ENCODE data around the gene FBLN1.

- TF ChIP-seq CTCF (IDR thresholded peaks at IDR 0.05; ENCODE audit: insufficient read depth, low read length, poor library complexity, severe bottlenecking) (no peak), EZH2phosphoT487 (conservative IDR thresholded peaks at IDR 0.05; ENCODE audit: low read length) (no peak)
These were observed 115.3 kb downstream of the FBLN1 start for GRCh38 chr22:45617948-45618347.
